Astrocyte of the hippocampus (primary cell): ENCODE results near the gene TRAPPC11.

Experiments
- DNase-seq: peaks from one replicate; pipeline ENCODE4 v3.0.0; 2011; ENCODE audit warnings: low read depth, low spot score

Gene TRAPPC11

GRCh38 chr4:183758061-183758757 is 99.1 kb downstream of the TRAPPC11 start:
- no peak for DNase-seq

- no peak for DNase-seq
These were observed 99.8 kb downstream of the TRAPPC11 start for GRCh38 chr4:183758758-183759447.

GRCh38 chr4:183760326-183760725 is 101.2 kb downstream of the TRAPPC11 start:
- DNase-seq = no peak
